ENCODE measurements around the gene MROH2A. TPM values are rescaled to one million over a fixed set of nuclear protein-coding genes. Genes with fewer than 3 reads are reported as not detected.

MROH2A gene
- polyA plus RNA-seq, 3 donors: not detected

GRCh38 chr2:233882353-233882752, 104.2 kb downstream of the MROH2A start:
- Mint-ChIP-seq H3K9me3 (peaks cover 12 to 33% (median 26%) of the 10 kb centered on the region in 7 donors), H3K36me3 (no peaks in the 10 kb centered on the region), H3K4me1 (no peaks in the 10 kb centered on the region), H3K27ac (no peak overlapping the region), H3K4me3 (no peak overlapping the region), H3K27me3 (ENCODE audit: low read depth in 3 of 3) (peaks cover 1 to 16% (median 9%) of the 10 kb centered on the region in 3 donors)
- TF ChIP-seq CTCF (IDR thresholded peaks at IDR 0.05): no peak
- H3K79me2 ChIP-seq (ENCODE audit: insufficient read depth, low read length): no peaks in the 10 kb centered on the region
- H3K9ac ChIP-seq (ENCODE audit: insufficient read depth, low read length, poor library complexity, severe bottlenecking): no peak overlapping the region
- H4K20me1 ChIP-seq (ENCODE audit: insufficient read depth, low read length): no peaks in the 10 kb centered on the region
- H3K27ac ChIP-seq (ENCODE audit: low read depth in 1 of 2, low read length in 2 of 2): no peak overlapping the region
- no peak overlapping the region for H2AFZ ChIP-seq (ENCODE audit: insufficient read depth, low read depth, low read length, poor library complexity, severe bottlenecking)
- peaks cover 4 to 12% of the 10 kb centered on the region in 2 donors for H3K9me3 ChIP-seq (replicated peaks in 1 of 2; ENCODE audit: control insufficient read depth in 1 of 2, insufficient read depth in 1 of 2, low read length in 2 of 2)
- intact Hi-C loops (cut with micrococcal nuclease): no loop called here
- no peaks in the 10 kb centered on the region for H3K4me1 ChIP-seq (ENCODE audit: control insufficient read depth in 1 of 2, insufficient read depth in 2 of 2, low read length in 2 of 2)
- H3K27me3 ChIP-seq (ENCODE audit: control insufficient read depth in 2 of 2, insufficient read depth in 2 of 2, low read length in 2 of 2): peaks cover 4 to 5% of the 10 kb centered on the region in 2 donors
- H3K36me3 ChIP-seq (replicated peaks in 1 of 2; ENCODE audit: control insufficient read depth in 1 of 2, insufficient read depth in 2 of 2, low read length in 2 of 2): no peaks in the 10 kb centered on the region
- H3K4me2 ChIP-seq (replicated peaks; ENCODE audit: extremely low read depth, low read length, poor library complexity, severe bottlenecking): no peak overlapping the region
- H3K4me3 ChIP-seq (replicated peaks in 1 of 3; ENCODE audit: low read depth in 2 of 3, low read length in 3 of 3): no peak overlapping the region
- no peak for DNase-seq

Other genes starting within 250 kb of the MROH2A start
- 10 to 100 TPM in 1 of 3 donors, 1 to 10 TPM in 2; 4.0 to 13.5 (median 5.1) TPM for gene USP40, start 211.5 kb upstream of the MROH2A start, polyA plus RNA-seq
- gene UGT1A8, start 160.7 kb upstream of the MROH2A start, polyA plus RNA-seq: not detected
- not detected for gene UGT1A10, start 141.9 kb upstream of the MROH2A start, polyA plus RNA-seq
- gene UGT1A9, start 106.4 kb upstream of the MROH2A start, polyA plus RNA-seq: not detected
- gene UGT1A7, start 96.4 kb upstream of the MROH2A start, polyA plus RNA-seq: not detected
- not detected for gene UGT1A6, start 85.4 kb upstream of the MROH2A start, polyA plus RNA-seq
- gene UGT1A5, start 65.4 kb upstream of the MROH2A start, polyA plus RNA-seq: not detected
- not detected for gene UGT1A4, start 59.6 kb upstream of the MROH2A start, polyA plus RNA-seq
- not detected for gene UGT1A3, start 49.3 kb upstream of the MROH2A start, polyA plus RNA-seq
- gene UGT1A1, start 18.1 kb upstream of the MROH2A start, polyA plus RNA-seq: not detected
- not detected for gene HJURP, start 76.2 kb downstream of the MROH2A start, polyA plus RNA-seq
- not detected for gene TRPM8, start 139.0 kb downstream of the MROH2A start, polyA plus RNA-seq